Brain microvascular endothelial cell (primary cell): ENCODE results near the gene ZNF554.

Experiments
- DNase-seq: peaks from one replicate; pipeline ENCODE4 v3.0.0-alpha.2; 2020
- H3K27ac ChIP-seq: fragments of 250-450 bp; sonication (Bioruptor Pico); 2 replicates; pipeline ENCODE4 v1.5.1; 2020; ENCODE audit warnings: mild to moderate bottlenecking, moderate library complexity
- H3K27me3 ChIP-seq: fragments of 250-450 bp; sonication (Bioruptor Pico); replicated peaks from 2 replicates; pipeline ENCODE4 v1.5.1; 2020; ENCODE audit warnings: mild to moderate bottlenecking
- H3K36me3 ChIP-seq: fragments of 250-450 bp; sonication (Bioruptor Pico); replicated peaks from 2 replicates; pipeline ENCODE4 v1.5.1; 2020; ENCODE audit warnings: mild to moderate bottlenecking
- H3K4me3 ChIP-seq: 2 replicates; pipeline ENCODE4 v1.5.1; 2011; ENCODE audit warnings: low read depth, mild to moderate bottlenecking, control low read depth, low read length, moderate library complexity
- in situ Hi-C: cut with HindIII; loops from 2 replicates; pipeline ENCODE4 v1.10.0; 2017; ENCODE audit warnings: low sequenced_read_pairs, low pct_ligation_motif_present
- TF ChIP-seq, protein P1 (sequence below): IDR thresholded peaks from 2 replicates; pipeline ENCODE4 v1.5.1; 2011; ENCODE audit warnings: low read depth, mild to moderate bottlenecking, moderate library complexity, low read length, control low read depth, inconsistent platforms; ENCODE audit errors: missing control alignments

The ZNF554 gene

DNA sequence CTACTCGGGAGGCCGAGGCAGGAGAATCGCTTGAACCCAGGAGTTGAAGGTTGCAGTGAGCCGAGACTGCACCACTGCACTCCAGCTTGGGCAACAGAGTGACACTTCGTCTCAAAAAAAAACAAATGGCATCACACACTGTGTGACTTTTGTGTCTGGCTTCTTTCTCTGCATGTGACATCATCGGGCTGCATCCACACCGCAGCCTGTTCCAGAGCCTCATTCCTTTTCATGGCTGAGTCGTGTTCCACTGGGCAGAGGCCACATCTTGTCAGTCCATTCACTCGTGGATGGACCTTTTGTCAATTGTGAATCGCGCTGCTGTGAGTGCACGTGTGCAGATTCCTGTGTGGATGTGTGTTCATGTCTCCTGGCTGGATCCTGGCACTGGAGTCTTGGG lies 26.1 kb upstream of the ZNF554 start:
- peaks cover 35% of the 10 kb centered on the region for H3K36me3 ChIP-seq
- TF ChIP-seq, protein P1, sequence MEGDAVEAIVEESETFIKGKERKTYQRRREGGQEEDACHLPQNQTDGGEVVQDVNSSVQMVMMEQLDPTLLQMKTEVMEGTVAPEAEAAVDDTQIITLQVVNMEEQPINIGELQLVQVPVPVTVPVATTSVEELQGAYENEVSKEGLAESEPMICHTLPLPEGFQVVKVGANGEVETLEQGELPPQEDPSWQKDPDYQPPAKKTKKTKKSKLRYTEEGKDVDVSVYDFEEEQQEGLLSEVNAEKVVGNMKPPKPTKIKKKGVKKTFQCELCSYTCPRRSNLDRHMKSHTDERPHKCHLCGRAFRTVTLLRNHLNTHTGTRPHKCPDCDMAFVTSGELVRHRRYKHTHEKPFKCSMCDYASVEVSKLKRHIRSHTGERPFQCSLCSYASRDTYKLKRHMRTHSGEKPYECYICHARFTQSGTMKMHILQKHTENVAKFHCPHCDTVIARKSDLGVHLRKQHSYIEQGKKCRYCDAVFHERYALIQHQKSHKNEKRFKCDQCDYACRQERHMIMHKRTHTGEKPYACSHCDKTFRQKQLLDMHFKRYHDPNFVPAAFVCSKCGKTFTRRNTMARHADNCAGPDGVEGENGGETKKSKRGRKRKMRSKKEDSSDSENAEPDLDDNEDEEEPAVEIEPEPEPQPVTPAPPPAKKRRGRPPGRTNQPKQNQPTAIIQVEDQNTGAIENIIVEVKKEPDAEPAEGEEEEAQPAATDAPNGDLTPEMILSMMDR, result no peak
- no peak overlapping the region for H3K27ac ChIP-seq
- in situ Hi-C loops, result no loop called here
- H3K27me3 ChIP-seq, result no peaks in the 10 kb centered on the region
- no peak overlapping the region for H3K4me3 ChIP-seq
- no peak for DNase-seq

DNA sequence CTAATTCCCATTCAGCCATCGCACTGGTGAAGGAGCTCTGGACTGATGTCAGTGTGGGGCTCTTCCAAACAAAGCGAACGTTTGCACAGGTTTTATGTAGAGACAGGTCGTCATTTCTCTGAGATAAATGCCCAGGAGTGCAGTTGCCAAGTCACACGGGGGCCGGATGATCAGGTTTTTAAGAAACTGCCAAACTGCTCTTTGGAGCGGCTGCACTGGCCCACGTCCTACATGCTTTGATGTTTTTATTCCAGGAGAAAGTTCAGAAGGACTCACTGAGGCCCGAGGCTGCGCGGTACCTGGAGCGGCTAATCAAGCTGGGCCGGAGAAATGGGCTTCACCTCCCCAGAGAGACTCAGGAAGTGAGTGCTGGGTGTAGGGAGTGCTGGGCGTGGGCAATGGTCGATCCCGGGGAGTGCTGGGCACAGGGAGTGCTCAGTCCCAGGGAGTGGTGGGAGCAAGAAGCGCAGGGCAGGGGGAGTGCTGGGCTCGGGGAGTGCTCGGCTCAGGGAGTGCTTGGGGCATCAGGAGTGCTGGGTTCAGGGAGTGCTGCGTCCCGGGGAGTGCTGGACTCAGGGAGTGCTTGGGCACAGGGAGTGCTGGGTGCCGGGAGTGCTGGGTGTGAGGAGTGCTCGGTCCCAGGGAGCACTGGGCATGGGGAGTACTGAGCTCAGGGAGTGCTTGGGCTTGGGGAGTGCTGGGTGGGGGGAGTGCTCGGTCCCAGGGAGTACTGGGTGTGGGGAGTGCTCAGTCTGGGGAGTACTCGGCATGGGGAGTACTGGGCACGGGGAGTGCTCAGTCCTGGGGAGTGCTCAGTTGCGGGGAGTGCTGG lies 23.6 kb upstream of the ZNF554 start:
- in situ Hi-C loops, result no loop called here
- H3K27ac ChIP-seq, result no peak overlapping the region

DNA sequence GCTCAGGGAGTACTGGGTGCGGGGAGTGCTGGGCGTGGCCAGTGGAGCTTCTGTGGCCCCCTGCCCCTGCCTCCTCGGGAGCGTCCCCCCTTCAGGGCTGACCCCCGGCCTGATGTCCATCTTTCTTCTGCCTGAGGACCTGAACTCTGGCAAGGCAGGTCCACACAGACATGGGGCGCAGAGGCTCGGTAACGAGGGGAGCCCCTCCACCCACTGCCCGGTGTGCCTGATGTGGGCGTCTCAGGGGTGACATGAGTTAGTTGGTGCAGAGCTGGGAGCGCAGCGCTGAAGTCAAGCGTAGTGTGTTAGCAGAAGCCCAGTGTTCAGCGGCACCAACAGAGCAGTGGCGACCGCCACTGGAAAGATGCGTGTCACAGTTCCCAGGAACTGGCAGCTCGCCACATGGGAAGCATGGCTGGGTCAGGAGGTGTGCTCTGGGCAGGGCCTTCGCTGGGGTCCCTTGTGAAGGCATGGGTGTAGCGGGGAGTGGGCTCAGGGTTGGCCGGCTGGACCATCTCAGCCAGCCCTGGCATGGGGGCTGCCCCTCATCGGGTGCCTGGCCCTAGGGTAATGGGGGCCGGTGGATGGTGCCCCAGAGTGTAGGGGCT lies 22.9 kb upstream of the ZNF554 start:
- Histone ChIP-seq H3K27me3 (no peaks in the 10 kb centered on the region), H3K4me3 (no peak overlapping the region), H3K27ac (no peak overlapping the region), H3K36me3 (peaks cover 40% of the 10 kb centered on the region)
- TF ChIP-seq, protein P1, result no peak
- in situ Hi-C loops, result no loop called here
- no peak for DNase-seq

More for the DNA sequence above, 23.6 kb upstream of the ZNF554 start:
- Histone ChIP-seq H3K4me3 (no peak overlapping the region), H3K36me3 (peaks cover 38% of the 10 kb centered on the region), H3K27me3 (no peaks in the 10 kb centered on the region)
- DNase-seq, result no peak
- TF ChIP-seq, protein P1, result no peak

DNA sequence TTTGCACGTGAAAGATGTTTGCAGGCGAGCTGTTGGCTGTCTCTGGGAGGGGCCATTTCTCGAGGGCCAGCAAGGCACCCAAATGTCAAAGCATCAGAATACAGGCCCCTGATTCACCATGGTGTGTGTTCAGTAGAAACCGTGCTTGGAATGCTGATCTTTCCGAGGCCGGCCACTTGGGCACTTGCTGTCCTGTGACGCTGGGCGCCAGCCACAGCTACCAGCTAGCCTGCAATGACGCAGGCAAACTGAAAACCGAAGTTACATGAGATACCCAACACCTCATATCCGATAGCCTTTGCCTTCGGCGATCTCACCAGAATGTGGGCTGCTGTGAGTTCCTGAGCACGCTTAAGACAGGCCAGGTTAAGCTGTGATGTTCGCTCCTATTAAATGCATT lies 22.4 kb upstream of the ZNF554 start:
- TF ChIP-seq, protein P1, result no peak
- Histone ChIP-seq H3K36me3 (peaks cover 39% of the 10 kb centered on the region), H3K27ac (no peak overlapping the region), H3K27me3 (no peaks in the 10 kb centered on the region), H3K4me3 (no peak overlapping the region)
- in situ Hi-C loops, result no loop called here
- DNase-seq, result no peak

DNA sequence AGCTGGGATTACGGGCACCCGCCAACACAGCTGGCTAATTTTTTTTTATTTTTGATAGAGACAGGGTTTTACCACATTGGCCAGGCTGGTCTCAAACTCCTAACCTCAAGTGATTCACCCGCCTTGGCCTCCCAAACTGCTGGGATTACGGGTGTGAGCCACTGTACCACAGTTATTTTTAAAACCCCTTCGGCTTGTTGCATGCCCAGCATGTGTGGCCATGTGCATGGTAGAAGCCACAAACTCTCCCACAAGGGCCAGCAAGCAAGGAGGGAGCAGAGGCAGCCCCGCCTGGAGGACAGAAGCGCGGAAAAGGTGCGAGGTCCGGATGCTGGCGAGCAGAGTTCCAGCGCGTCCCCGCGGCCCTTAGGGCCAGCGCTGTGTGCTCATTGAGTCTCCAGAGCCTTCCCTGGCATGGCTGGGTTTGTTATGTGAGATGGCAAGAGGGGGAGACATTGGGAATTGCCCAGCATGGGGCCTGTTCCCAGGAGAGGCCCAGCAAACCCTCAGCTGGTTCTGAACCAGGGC lies 21.4 kb upstream of the ZNF554 start:
- Histone ChIP-seq H3K27me3 (no peaks in the 10 kb centered on the region), H3K27ac (no peak overlapping the region), H3K36me3 (peaks cover 41% of the 10 kb centered on the region), H3K4me3 (no peak overlapping the region)
- DNase-seq, result no peak
- in situ Hi-C loops, result no loop called here
- TF ChIP-seq, protein P1, result no peak
